Testis (tissue), 3 donors: ENCODE data around the gene ITGB4. TPM values are rescaled to one million over a fixed set of nuclear protein-coding genes. Genes with fewer than 3 reads are reported as not detected.

Source experiments
- DNase-seq: peaks from one replicate; pipeline ENCODE4 v3.0.0-alpha.2; 2019
- H3K27ac ChIP-seq, 2 donors: fragments of 200-600 bp; sonication (generic); one replicate each; pipeline ENCODE4 v1.5.1; 2019
- H3K27me3 ChIP-seq: fragments of 200-600 bp; sonication (generic); one replicate; pipeline ENCODE4 v1.5.1; 2019
- H3K36me3 ChIP-seq: fragments of 200-600 bp; sonication (generic); one replicate; pipeline ENCODE4 v1.5.1; 2017; ENCODE audit warnings: low read depth; ENCODE audit errors: missing control alignments
- H3K4me1 ChIP-seq: fragments of 200-600 bp; sonication (generic); one replicate; pipeline ENCODE4 v1.5.1; 2019
- H3K4me3 ChIP-seq, 2 donors: fragments of 200-600 bp; sonication (generic); one replicate each; pipeline ENCODE4 v1.5.1; 2017 to 2019
- H3K9me3 ChIP-seq: fragments of 200-600 bp; sonication (generic); one replicate; pipeline ENCODE4 v1.5.1; 2017
- POLR2A ChIP-seq: fragments of 450-650 bp; IDR thresholded peaks from one replicate; pipeline ENCODE4 v1.6.1; 2017; ENCODE audit warnings: antibody characterized with exemption, mild to moderate bottlenecking, moderate library complexity
- WGBS, 2 donors: methylation state at CpG; one replicate each; pipeline ENCODE4 v1.1.5; 2018; 5-methylcytosine and 5-hydroxymethylcytosine counted together
- intact Hi-C: fragments of 100-400 bp; cut with DNase I; formaldehyde crosslinking; loops from one replicate; pipeline ENCODE4 v1.15.1; 2023; ENCODE audit warnings: low total_unique reads
- polyA plus RNA-seq: library from polyadenylated mRNA; stranded (reverse); fragments of 350-450 nt; fragmentation: Illumina TruSeq; extraction: RNeasy Lipid Tissue Mini Kit (QIAGEN cat#74804); gene quantifications from one replicate; pipeline ENCODE4 v1.2.3, GENCODE V29; 2014; ENCODE audit warnings: low read depth, low replicate concordance; ENCODE audit not compliant: insufficient read depth
- total RNA-seq, 2 donors: library from RNA; depleted of rRNA; stranded (reverse); fragments of >200 nt; gene quantifications; one replicate each; pipeline ENCODE4 v1.2.3, GENCODE V29; 2016
- TF ChIP-seq, protein P1 (sequence below), 3 experiments: fragments of 450-650 bp in 2 of 3; fragments of 200-600 bp in 1 of 3; sonication (generic) in 1 of 3; IDR thresholded peaks; one replicate each; pipeline ENCODE4 v1.5.1; 2016 to 2019; ENCODE audit warnings: antibody characterized with exemption in 3 of 3, mild to moderate bottlenecking in 2 of 3, moderate library complexity in 1 of 3

Gene ITGB4
- total and polyA plus RNA-seq, 3 donors from 2014 or later: 7.6 to 16.4 (median 11.6) TPM

DNA sequence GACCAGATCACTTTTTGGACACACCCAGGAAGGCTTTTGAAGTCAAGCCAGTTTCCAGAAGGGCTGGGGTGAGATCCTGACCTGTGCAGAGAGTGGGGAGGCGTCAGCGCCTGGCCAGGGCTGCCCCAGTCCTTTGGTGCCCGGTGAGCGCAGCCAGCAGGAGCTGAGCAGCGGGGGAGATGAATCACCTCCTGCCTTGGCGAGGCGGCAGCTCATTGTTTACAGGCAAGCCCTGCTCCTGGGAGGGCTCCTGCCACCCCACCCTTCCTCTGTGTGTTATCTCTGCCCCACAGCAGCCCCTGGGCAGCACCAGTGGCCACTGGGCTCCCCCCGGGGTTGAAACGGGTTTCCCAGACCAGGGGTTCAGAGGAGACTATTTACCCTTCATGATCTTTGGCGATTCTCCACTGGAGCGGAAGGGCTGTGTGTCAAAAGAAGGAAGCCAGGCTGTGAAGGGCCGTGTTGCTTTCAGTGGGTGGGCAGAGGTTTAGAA is 14.1 kb upstream of the ITGB4 start:
- no peaks in the 10 kb centered on the region for H3K9me3 ChIP-seq
- no peaks in the 10 kb centered on the region for H3K27me3 ChIP-seq
- 74 to 83% methylated on average over 7 to 12 of the region's 12 CpGs for WGBS, 2 donors
- no peak overlapping the region for H3K4me3 ChIP-seq
- DNase-seq: no peak
- no peak for TF ChIP-seq POLR2A
- TF ChIP-seq, protein P1, sequence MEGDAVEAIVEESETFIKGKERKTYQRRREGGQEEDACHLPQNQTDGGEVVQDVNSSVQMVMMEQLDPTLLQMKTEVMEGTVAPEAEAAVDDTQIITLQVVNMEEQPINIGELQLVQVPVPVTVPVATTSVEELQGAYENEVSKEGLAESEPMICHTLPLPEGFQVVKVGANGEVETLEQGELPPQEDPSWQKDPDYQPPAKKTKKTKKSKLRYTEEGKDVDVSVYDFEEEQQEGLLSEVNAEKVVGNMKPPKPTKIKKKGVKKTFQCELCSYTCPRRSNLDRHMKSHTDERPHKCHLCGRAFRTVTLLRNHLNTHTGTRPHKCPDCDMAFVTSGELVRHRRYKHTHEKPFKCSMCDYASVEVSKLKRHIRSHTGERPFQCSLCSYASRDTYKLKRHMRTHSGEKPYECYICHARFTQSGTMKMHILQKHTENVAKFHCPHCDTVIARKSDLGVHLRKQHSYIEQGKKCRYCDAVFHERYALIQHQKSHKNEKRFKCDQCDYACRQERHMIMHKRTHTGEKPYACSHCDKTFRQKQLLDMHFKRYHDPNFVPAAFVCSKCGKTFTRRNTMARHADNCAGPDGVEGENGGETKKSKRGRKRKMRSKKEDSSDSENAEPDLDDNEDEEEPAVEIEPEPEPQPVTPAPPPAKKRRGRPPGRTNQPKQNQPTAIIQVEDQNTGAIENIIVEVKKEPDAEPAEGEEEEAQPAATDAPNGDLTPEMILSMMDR (IDR thresholded peaks at IDR 0.05): no peak
- no peaks in the 10 kb centered on the region for H3K4me1 ChIP-seq
- no peak overlapping the region for H3K27ac ChIP-seq
- no peaks in the 10 kb centered on the region for H3K36me3 ChIP-seq
- intact Hi-C loops: no loop called here

GRCh38 chr17:75712446-75712845 is 8.8 kb upstream of the ITGB4 start:
- Histone ChIP-seq H3K4me1 (no peaks in the 10 kb centered on the region), H3K27ac (no peak overlapping the region), H3K36me3 (no peaks in the 10 kb centered on the region), H3K9me3 (no peaks in the 10 kb centered on the region), H3K4me3 (no peak overlapping the region), H3K27me3 (no peaks in the 10 kb centered on the region)
- TF ChIP-seq POLR2A: no peak
- TF ChIP-seq, protein P1 (IDR thresholded peaks at IDR 0.05): no peak
- intact Hi-C loops: no loop called here
- 64 to 76% methylated on average over 2 of the region's 2 CpGs for WGBS, 2 donors
- DNase-seq: no peak

DNA sequence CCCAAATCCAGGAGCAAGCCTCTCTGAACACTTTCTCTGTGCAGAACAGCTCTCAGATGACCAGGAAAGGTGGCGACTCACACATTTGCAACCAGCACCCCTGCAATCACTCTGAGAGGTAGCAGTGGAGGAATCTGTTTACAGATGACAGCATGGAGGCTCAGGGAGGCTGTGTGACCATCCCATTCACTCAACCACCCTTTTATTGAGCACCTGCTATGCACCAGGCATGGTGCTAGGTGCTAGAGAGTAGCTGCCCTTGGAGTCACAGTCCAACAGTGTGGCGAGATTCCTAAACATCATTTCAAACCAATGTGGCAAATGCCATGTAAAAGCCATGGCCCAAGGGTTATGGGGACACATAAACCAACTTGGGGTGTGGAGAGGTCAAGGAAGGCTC is 1.5 kb upstream of the ITGB4 start:
- H3K36me3 ChIP-seq: no peaks in the 10 kb centered on the region
- TF ChIP-seq, protein P1 (IDR thresholded peaks at IDR 0.05): no peak
- no peak for TF ChIP-seq POLR2A
- peaks cover 2% of the 10 kb centered on the region for H3K4me1 ChIP-seq
- H3K9me3 ChIP-seq: no peaks in the 10 kb centered on the region
- intact Hi-C loops: no loop called here
- 90% methylated on average over 2 of the region's 2 CpGs for WGBS, 2 donors
- DNase-seq: no peak
- no peaks in the 10 kb centered on the region for H3K27me3 ChIP-seq
- H3K4me3 ChIP-seq: no peak overlapping the region
- no peak overlapping the region for H3K27ac ChIP-seq

- H3K27me3 ChIP-seq: no peaks in the 10 kb centered on the region
Measured at GRCh38 chr17:75721463-75722011, 278 bp downstream of the ITGB4 start.

More at GRCh38 chr17:75721463-75722011, 278 bp downstream of the ITGB4 start:
- no peak overlapping the region for H3K27ac ChIP-seq
- peaks cover 2% of the 10 kb centered on the region for H3K4me1 ChIP-seq
- no peak for DNase-seq
- 22 to 28% methylated on average over 4 to 28 of the region's 33 CpGs for WGBS, 2 donors
- TF ChIP-seq POLR2A: no peak
- TF ChIP-seq, protein P1 (IDR thresholded peaks at IDR 0.05): no peak
- peak overlapping the region; percentile 32 to 47 for H3K4me3 ChIP-seq
- H3K9me3 ChIP-seq: no peaks in the 10 kb centered on the region
- intact Hi-C loops: no loop called here
- no peaks in the 10 kb centered on the region for H3K36me3 ChIP-seq
